ENCODE data around the gene RPTOR.
"Not testable (repeated sequence)": the region's sequence is repeated elsewhere in the genome, so short reads cannot be mapped to it uniquely, and the experiment has no call there.

Gene RPTOR

GRCh38 chr17:80803451-80804428 lies 259.1 kb downstream of the RPTOR start:
- no peak for DNase-seq

- no peak for DNase-seq
Observed at GRCh38 chr17:80804466-80804865, 259.8 kb downstream of the RPTOR start.

GRCh38 chr17:80805032-80805751 lies 260.6 kb downstream of the RPTOR start:
- no peak for DNase-seq

GRCh38 chr17:80807014-80807413 lies 262.4 kb downstream of the RPTOR start:
- no peak for DNase-seq

- no peak for DNase-seq
Observed at GRCh38 chr17:80807882-80808281, 263.2 kb downstream of the RPTOR start.

GRCh38 chr17:80811181-80812105 lies 266.8 kb downstream of the RPTOR start:
- no peak for DNase-seq

GRCh38 chr17:80812362-80813088 lies 267.9 kb downstream of the RPTOR start:
- no peak for DNase-seq

GRCh38 chr17:80813318-80813717 lies 268.7 kb downstream of the RPTOR start:
- no peak for DNase-seq

- no peak for DNase-seq
Observed at GRCh38 chr17:80814491-80814890, 269.9 kb downstream of the RPTOR start.

- DNase-seq, result no peak
Observed at GRCh38 chr17:80815151-80815681, 270.6 kb downstream of the RPTOR start.

- DNase-seq, result not testable (repeated sequence)
Observed at GRCh38 chr17:80815718-80816117, 271.1 kb downstream of the RPTOR start.

GRCh38 chr17:80816241-80817103 lies 271.8 kb downstream of the RPTOR start:
- no peak for DNase-seq

- no peak for DNase-seq
Observed at GRCh38 chr17:80817321-80817845, 272.7 kb downstream of the RPTOR start.

- DNase-seq, result no peak
Observed at GRCh38 chr17:80817861-80818260, 273.2 kb downstream of the RPTOR start.

- DNase-seq, result no peak
Observed at GRCh38 chr17:80818871-80819270, 274.2 kb downstream of the RPTOR start.

GRCh38 chr17:80819422-80820164 lies 275.0 kb downstream of the RPTOR start:
- DNase-seq, result no peak

GRCh38 chr17:80820331-80820730 lies 275.7 kb downstream of the RPTOR start:
- DNase-seq, result no peak

- DNase-seq, result no peak
Observed at GRCh38 chr17:80821546-80821945, 276.9 kb downstream of the RPTOR start.

GRCh38 chr17:80822021-80822699 lies 277.5 kb downstream of the RPTOR start:
- no peak for DNase-seq
